A673 (cell line): ENCODE results near the gene TMEM235. TPM values are rescaled to one million over a fixed set of nuclear protein-coding genes. Genes with fewer than 3 reads are reported as not detected.

Experiments used
- BruUV-seq: library from RNA; stranded (reverse); fragments of 400-500 nt; replicated peaks from 2 replicates; lab custom pipeline; 2021; lab: Mats Ljungman, UMichigan
- CTCF ChIA-PET: fragments of 300-600 bp; sonication (Branson Sonifier 250); formaldehyde crosslinking; loops from one replicate; lab custom pipeline; 2022; ENCODE audit warnings: antibody characterized with exemption; lab: Charles Lee
- POLR2A ChIA-PET: fragments of 300-600 bp; sonication (Branson Sonifier 250); formaldehyde crosslinking; loops from one replicate; lab custom pipeline; 2022; ENCODE audit warnings: antibody characterized with exemption; ENCODE audit not compliant: low non-redundant PET; lab: Charles Lee
- DNase-seq: peaks from one replicate; pipeline ENCODE4 v3.0.0-alpha.2; 2015; ENCODE audit warnings: low spot score
- H3K27ac ChIP-seq: fragments of 200-600 bp; sonication (generic); 2 replicates; pipeline ENCODE4 v1.5.1; 2016; ENCODE audit warnings: mixed run types, low read depth, mild to moderate bottlenecking, mixed read lengths, antibody characterized with exemption, low read length; ENCODE audit not compliant: poor library complexity, severe bottlenecking
- H3K27me3 ChIP-seq: fragments of 200-600 bp; sonication (generic); replicated peaks from 2 replicates; pipeline ENCODE4 v1.6.1; 2017; ENCODE audit warnings: mixed run types, low read depth, mild to moderate bottlenecking, mixed read lengths, antibody characterized with exemption, low read length; ENCODE audit not compliant: insufficient read depth, poor library complexity
- H3K36me3 ChIP-seq: fragments of 200-600 bp; sonication (generic); 2 replicates; pipeline ENCODE4 v1.6.1; 2016; ENCODE audit warnings: mixed run types, mild to moderate bottlenecking, mixed read lengths, antibody characterized with exemption, low read length; ENCODE audit not compliant: insufficient read depth, poor library complexity, severe bottlenecking
- H3K4me1 ChIP-seq: fragments of 200-600 bp; sonication (generic); 2 replicates; pipeline ENCODE4 v1.6.1; 2017; ENCODE audit warnings: mixed run types, mild to moderate bottlenecking, mixed read lengths, antibody characterized with exemption, low read length; ENCODE audit not compliant: insufficient read depth, poor library complexity, severe bottlenecking
- H3K4me3 ChIP-seq: fragments of 200-600 bp; sonication (generic); 2 replicates; pipeline ENCODE4 v1.5.1; 2016; ENCODE audit warnings: low read depth, mixed run types, mild to moderate bottlenecking, mixed read lengths, low read length; ENCODE audit not compliant: poor library complexity, severe bottlenecking
- H3K9me3 ChIP-seq: fragments of 200-600 bp; sonication (generic); 2 replicates; pipeline ENCODE4 v1.6.1; 2016; ENCODE audit warnings: mixed run types, low read depth, mild to moderate bottlenecking, mixed read lengths, antibody characterized with exemption, low read length; ENCODE audit not compliant: poor library complexity, severe bottlenecking
- EZH2 ChIP-seq: fragments of 200-600 bp; sonication (generic); IDR thresholded peaks from 2 replicates; pipeline ENCODE4 v1.6.1; 2017; ENCODE audit warnings: borderline replicate concordance, low read depth, mild to moderate bottlenecking, mixed read lengths, antibody characterized with exemption, low read length; ENCODE audit not compliant: poor library complexity, severe bottlenecking
- intact Hi-C: fragments of 100-400 bp; cut with micrococcal nuclease; formaldehyde crosslinking; loops from one replicate; pipeline ENCODE4 v1.10.0; 2022; ENCODE audit not compliant: unreplicated experiment
- total RNA-seq: library from RNA; stranded (reverse); gene quantifications from 2 replicates; pipeline ENCODE4 v1.2.3, GENCODE V29; 2021
- TF ChIP-seq, protein P1 (sequence below): fragments of 300-800, 200-600 bp; sonication (generic); conservative IDR thresholded peaks from 2 replicates; pipeline ENCODE4 v1.5.1; 2017; ENCODE audit warnings: low read depth, mild to moderate bottlenecking, antibody characterized with exemption, low read length, moderate library complexity, mixed read lengths

Gene TMEM235
- total RNA-seq, 1 experiment from 2014 or later, result not detected

DNA sequence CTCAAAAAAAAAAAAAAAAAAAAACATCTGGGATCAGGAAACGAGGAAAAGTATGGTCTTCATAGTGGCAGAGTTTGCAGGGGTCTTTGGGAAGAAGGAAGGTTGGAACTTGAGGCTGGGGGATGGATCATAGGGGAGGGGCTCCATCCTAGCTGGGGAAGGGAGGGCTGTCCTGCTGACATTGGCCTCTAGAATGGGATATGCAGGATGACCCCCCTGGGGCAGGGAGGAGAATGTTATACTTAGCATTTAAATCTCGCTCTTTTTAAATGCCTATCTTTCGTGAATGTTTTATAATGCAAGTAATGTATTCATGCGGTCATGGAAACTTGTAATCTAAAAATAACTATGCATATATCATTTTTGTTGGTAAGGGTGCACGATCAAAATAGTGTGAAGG lies 33.2 kb downstream of the TMEM235 start:
- H3K36me3 ChIP-seq, result no peaks in the 10 kb centered on the region
- no TSS peak for BruUV-seq
- no peak for TF ChIP-seq EZH2
- TF ChIP-seq, protein P1, sequence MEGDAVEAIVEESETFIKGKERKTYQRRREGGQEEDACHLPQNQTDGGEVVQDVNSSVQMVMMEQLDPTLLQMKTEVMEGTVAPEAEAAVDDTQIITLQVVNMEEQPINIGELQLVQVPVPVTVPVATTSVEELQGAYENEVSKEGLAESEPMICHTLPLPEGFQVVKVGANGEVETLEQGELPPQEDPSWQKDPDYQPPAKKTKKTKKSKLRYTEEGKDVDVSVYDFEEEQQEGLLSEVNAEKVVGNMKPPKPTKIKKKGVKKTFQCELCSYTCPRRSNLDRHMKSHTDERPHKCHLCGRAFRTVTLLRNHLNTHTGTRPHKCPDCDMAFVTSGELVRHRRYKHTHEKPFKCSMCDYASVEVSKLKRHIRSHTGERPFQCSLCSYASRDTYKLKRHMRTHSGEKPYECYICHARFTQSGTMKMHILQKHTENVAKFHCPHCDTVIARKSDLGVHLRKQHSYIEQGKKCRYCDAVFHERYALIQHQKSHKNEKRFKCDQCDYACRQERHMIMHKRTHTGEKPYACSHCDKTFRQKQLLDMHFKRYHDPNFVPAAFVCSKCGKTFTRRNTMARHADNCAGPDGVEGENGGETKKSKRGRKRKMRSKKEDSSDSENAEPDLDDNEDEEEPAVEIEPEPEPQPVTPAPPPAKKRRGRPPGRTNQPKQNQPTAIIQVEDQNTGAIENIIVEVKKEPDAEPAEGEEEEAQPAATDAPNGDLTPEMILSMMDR, result no peak
- H3K9me3 ChIP-seq, result no peaks in the 10 kb centered on the region
- H3K27me3 ChIP-seq, result no peaks in the 10 kb centered on the region
- H3K4me3 ChIP-seq, result no peak overlapping the region
- ChIA-PET POLR2A (no interaction called here), CTCF (interaction anchor here (0.7 kb wide), 1 partner anchor 49 kb away, joined by 18 read pairs; no protein-coding TSS in a partner anchor)
- intact Hi-C loops, result no loop called here
- DNase-seq, result no peak
- no peak overlapping the region for H3K27ac ChIP-seq
- H3K4me1 ChIP-seq, result peaks cover 21% of the 10 kb centered on the region

DNA sequence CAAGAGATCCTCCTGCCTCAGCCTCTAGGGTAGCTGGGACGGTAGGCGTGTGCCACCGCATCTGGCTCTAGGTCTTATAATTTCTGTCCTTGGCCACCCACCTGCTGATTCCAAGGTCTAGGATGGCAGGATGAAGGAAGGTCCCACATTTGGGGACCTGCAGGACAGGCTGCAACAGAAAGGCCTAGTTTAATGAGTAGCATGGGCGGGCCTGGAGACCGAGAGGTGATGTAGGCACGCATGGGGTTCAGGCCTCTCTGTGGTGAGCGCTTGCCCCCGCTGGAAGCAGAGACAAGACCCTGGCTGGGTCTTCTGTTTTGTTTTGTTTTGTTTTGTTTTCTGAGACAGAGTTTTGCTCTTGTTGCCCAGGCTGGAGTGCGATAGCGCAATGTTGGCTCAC lies 33.7 kb downstream of the TMEM235 start:
- DNase-seq, result no peak
- Histone ChIP-seq H3K4me1 (peaks cover 26% of the 10 kb centered on the region), H3K27ac (no peak overlapping the region), H3K4me3 (no peak overlapping the region), H3K9me3 (no peaks in the 10 kb centered on the region), H3K36me3 (no peaks in the 10 kb centered on the region), H3K27me3 (no peaks in the 10 kb centered on the region)
- ChIA-PET POLR2A (no interaction called here), CTCF (no interaction called here)
- TF ChIP-seq, protein P1, result no peak
- TF ChIP-seq EZH2, result no peak
- intact Hi-C loops, result no loop called here
- no TSS peak for BruUV-seq

DNA sequence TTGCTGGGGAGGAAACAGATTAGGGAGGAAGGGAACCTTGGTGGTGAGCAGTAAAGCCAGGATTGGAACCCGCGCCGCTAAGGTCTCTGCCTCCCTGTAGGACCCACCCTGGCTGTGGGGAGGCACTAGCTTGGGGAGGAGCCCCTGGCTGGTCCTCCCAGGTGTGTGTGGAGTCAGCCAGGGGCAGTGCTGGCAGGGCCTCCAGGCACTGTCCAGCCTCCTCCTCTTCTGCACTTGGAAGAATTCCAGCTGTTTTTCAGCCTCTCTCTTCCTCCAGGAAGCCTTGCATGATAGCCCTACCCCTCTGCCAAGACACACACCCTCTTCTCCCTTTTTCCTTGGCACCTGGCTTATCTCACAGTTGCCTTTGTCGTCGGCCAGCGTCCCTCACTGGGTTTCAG lies 34.8 kb downstream of the TMEM235 start:
- peaks cover 31% of the 10 kb centered on the region for H3K4me1 ChIP-seq
- TF ChIP-seq EZH2, result no peak
- TF ChIP-seq, protein P1, result no peak
- H3K36me3 ChIP-seq, result no peaks in the 10 kb centered on the region
- ChIA-PET CTCF (no interaction called here), POLR2A (no interaction called here)
- intact Hi-C loops, result no loop called here
- no TSS peak for BruUV-seq
- no peaks in the 10 kb centered on the region for H3K27me3 ChIP-seq
- H3K4me3 ChIP-seq, result no peak overlapping the region
- DNase-seq, result no peak
- H3K9me3 ChIP-seq, result no peaks in the 10 kb centered on the region
- H3K27ac ChIP-seq, result no peak overlapping the region
